HL-60/S4 (cell line): ENCODE data around the gene MAP3K3.

Source experiments
- in situ Hi-C: fragments of 300-500 bp; cut with MboI; formaldehyde crosslinking; loops from 2 replicates; pipeline ENCODE4 v1.14.3; 2022; ENCODE audit warnings: low sequenced_read_pairs

Gene MAP3K3

DNA sequence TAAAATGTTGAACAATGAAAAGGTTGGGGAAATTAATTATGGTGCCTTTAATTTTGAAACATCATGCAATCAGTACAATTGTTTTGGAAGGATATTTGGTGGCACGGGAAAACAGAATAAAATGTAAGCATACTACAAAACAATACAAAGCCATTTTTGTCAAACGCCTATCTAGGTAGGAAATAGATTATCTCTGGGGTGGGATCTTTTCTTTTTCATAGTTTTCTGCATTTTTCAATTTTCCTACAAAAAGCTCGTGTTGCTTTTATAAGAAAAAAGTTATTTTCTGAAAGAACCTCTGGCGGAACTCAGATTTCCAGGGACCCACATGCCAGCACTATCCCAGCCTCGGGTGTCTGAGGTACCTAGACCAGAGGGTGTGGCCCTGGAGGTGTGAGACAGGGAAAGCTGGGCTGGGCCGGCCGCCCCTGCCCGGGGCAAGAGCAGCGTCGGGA lies 961 bp upstream of the MAP3K3 start:
- in situ Hi-C loops = no loop called here

DNA sequence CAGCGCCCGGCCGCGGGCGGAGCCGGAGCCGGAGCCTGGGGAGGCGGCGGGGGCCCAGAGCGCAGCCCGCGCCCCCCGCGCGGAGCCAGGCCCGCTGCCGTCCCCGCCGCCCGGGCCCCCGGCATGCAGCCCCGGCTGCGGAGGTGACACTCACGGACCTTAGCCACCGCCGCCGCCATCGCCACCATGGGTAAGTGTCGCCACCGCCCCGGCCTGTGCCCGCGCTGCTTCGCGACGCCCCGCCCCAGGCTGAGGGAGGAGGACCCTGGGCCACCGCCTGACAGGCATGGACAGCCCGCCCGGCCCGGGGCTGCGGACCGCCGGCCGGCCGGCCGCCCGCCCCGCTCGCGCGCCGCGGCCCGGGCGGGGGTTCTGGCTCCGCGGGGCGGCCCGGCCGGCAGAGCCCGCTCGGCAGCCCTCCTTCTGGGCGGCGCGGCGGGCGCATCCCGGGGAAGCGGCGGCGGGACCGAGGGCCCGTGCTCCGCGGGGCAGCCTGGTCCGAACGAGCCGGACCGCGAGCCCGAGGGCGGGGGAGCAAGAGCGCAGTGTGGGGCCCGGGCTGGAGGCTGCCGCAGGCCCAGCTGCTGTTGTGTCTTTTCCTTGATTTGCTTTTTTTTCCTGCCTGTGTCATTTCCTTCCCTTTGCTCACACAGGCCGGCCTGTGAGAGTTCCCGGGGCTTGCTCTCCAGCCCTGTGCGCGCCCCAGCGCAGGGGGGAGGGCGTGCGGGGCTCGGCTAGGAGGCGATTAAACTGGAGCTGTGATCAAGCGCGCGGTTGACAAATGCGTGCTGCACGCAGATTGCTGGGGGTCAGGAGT lies 565 bp downstream of the MAP3K3 start:
- in situ Hi-C loops = no loop called here

DNA sequence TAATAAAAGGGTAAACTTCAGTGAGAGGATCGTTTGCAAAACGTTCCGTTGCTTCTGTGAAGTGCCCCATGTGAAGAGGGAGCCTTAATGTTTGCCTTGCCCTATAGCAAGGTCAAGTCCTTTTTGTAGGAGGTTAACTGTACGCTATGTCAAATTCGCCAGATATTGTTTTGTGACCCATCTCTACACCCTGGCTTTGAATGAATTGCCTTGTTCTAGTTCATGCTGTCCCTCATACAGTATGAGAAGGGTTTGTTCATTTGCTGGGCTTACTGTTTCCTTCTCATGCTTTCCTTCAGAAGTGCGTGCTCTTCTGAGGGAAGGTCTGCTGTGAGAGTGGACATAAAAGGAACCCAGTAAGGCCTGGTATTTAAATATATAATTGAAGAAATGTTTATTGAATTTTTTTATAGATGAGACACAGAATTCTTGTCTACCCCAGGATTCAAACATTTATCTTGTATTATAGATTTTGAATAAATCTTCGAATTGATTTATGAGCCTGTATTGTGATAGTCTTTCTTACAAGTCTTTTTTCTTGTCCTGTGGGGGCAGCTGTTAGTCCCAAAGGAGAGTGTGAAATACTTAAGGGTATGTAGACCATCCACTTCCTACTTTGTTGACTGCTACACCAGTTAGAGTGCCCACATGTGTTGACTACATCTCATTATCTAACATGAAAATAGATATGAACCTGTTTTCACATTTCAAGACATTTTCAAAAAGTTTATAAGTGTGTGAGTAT lies 1.7 kb downstream of the MAP3K3 start:
- in situ Hi-C loops = no loop called here

DNA sequence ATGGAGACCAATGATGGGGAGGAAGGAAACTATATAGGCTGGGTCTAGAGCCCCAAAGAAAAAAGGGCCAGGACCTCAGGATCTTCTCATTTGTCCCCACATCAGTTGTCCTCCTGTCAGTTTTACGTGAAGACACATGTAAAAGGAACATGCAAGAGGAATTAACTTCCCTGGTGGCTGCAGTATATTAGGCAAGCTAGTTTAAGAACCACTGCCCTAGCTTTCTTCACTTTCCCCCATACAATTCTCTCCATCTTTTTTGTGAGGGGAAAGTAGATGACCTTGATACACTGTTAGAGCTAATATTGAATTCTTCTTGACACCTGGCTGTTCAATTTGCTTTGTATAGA lies 2.3 kb downstream of the MAP3K3 start:
- in situ Hi-C loops = no loop called here

DNA sequence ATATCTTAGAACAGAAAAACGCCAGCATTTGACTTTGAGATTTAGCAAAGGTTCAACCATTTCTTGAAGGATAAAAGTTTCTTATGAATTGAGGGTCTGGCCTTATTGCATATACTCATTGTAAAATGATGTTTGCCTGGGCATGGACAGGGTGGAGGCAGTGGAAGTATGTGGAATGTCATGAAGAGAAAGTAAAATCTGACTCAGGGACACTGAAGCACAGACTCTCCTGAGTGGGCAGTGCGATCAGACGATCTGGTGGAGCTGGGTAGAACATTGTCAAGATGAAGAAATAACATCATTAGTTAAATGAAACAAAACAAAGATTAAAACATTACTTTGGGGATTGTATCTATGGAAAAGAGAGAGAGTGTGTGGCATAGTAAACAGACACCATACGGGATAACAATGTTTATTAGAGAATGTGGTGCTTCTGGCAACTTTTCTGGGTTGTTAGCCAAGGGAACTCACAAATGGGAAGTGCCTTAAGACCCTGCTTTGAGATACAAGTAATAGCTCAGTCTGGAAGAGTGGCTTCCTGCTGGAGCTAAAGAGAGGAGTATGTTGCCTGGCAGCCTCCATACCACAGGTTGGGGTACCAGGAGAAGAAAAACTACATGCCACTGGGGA lies 4.4 kb downstream of the MAP3K3 start:
- in situ Hi-C loops = no loop called here

DNA sequence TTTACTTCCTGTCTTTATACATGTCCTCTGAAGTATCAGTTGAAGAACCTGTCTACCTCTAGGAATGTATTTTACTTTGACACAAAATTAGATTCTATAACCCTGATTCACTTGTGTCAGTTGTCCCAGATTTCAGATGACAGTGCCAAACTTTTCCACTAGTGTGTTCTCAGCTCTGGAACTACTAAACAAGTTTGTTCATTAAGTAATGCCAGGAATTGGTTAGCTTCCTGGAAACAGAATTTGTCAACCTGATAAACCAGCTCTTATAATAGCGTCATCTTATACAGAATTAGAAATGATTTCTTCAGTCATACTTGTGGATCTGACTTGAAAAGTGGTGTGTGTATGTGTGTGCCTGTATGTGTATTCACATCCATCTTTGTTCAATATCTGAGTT lies 7.4 kb downstream of the MAP3K3 start:
- in situ Hi-C loops = no loop called here

DNA sequence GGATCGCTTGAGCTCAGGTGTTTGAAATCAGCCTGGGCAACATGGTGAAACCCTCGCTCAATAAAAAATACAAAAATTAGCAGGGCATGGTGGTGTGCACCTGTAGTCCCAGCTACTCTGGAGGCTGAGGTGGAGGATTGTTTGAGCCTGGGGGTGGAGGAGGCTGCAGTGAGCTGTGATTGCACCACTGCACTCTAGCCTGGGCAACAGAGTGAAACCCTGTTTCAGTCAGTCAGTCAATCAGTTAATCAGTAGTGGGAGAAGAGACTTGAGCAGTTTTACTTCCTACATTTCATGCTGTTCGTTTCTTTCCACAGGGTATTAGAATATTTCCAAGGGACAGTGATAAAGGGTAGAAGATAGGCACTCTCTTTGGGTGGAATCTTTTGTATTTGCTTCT lies 8.8 kb downstream of the MAP3K3 start:
- in situ Hi-C loops = no loop called here

DNA sequence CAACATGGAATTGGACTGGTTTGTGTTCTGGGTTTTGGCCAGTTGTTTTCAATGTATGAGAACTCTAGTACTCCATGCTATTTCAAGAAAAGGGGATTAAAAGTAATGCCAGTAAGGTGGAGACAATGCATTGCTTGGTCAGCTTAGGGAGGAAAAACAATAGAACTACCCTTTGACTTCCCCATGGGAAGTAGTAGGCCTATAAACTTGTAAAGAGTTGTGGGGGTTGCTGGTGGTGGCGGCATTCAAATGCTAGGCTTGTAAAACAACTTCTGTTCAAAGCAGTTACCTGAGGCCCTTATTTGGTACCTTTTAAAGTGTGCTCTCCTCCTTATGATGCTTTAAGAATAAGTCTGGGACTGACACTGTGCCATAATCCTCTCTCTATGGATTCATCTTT lies 9.4 kb downstream of the MAP3K3 start:
- in situ Hi-C loops = no loop called here

DNA sequence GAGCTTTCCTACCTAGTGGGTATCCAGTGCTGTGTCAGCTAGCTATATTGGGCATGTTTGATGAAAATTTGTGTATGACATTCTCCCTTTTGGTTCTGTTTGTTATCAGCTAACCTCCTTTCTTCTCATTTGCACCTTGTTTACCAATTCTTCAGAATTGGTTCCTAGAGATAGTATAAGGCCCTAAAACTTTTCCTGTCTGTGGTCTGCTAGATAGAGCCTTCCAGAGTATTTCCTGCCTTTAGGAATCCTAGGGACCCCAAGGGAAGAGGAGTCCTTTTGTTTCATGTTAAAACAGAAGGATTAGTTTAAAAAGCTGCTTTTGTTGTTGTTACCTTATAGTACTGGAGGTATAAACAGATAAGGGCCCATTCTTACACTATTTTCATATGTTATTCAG lies 11.5 kb downstream of the MAP3K3 start:
- in situ Hi-C loops = no loop called here

DNA sequence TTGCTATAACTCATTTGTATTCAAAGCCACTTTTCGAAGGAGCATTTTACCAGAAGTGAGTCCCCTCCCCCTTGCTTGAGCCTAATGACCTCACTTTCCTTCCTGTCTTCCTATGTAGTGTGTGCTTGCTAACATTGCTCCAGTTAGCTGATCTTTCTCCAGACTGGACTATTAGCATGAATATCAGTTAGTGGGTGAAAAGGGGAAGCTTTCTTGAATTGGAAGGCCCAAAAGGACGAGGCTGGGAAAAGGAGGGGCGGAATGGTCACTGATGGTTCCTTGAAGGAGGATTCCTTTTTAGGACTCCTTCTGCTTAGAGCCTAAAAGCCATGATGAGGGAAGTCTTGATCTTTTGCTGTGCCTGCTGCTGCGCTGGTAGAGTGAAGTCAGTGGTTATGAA lies 11.9 kb downstream of the MAP3K3 start:
- in situ Hi-C loops = no loop called here

DNA sequence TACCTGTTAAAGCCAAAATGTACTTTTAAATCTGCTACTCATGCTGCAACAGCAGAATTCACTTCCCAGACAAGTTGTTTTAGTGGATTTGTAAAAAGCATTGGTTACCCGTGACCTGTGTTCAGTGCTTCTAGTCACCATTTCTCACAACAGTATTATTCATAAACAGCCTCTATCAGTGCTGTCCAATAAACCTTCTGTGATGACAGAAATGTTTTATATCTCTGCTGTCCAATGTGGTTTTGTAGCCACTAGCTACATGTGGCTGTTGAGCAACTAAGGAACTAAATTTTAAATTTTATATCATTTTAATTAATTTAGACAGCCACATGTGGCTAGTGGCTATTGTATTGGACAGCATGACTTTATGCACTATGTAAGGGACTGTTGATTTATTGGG lies 12.6 kb downstream of the MAP3K3 start:
- in situ Hi-C loops = no loop called here

DNA sequence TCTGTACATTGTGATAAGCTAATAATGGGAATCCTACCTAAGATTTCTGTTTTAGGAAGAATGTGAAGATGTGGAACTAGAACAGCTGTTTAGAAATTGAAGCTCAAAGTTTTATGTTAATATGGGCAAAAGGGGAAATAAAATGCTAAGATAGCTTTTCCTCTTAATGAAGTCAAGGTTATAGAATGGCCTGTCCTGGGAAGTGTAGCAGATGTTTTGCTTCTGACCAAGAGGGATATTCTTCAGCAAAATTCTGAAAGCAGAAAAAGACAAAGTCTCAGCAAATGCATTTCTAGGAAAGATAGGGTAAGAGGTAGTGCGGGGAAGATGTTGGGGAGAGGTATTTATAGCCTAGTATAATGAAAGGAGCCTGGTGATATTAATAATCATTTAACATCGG lies 13.1 kb downstream of the MAP3K3 start:
- in situ Hi-C loops = no loop called here

DNA sequence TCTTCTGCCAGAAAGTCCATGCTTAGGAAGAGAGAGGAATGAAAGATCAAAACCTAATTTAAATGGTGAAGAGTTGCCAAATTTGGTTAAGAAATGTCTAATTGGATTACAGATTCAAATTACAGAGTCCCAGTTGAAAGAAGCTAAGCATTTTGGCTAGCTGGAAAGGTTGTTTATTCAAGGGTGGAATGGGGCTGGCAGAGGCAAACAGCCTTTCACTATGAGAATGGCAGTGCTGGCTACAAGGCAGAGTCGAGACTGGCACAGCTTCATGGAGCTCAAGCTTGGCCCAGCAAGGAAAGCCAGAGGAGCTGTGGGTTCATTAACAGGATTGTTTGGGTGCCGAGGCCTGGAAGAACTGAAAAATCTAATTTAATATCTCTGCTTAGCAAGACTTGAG lies 13.6 kb downstream of the MAP3K3 start:
- in situ Hi-C loops = no loop called here

DNA sequence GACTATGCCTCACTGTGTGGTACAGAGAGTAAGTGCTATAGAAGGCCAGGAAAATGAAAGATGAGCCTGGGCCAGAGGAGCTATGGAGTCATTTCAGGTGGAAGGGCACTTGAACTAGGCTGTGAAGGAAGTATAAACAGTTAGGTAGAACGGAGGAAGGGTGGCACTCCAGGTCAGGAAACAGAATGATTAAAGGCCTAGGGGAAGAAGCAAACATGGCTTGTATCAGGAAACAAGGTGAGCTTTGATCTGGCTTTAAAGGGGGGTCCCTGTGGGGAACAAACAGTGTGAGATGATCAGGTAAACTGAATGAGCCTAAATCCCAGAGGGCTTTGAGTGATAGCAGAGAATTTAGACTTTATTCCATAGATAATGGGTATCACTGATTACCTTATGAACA lies 16.9 kb downstream of the MAP3K3 start:
- in situ Hi-C loops = no loop called here

DNA sequence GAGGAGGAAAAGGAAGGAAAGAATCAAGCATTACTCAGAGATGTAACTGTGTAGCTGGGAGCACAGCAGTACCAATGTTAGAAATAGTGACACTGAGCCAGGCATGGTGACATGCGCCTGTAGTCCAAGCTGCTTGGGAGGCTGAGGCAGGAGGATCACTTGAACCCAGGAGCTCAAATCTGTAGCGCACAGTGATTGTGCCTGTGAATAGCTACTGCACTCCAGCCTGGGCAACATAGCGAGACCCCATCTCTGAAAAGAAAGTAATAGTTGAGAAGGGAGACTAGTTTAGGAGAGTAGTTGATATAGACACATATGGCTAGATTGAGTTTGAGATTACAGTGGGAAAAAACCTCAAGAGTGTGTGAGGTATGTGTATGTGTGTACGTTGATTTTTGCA lies 17.8 kb downstream of the MAP3K3 start:
- in situ Hi-C loops = no loop called here

DNA sequence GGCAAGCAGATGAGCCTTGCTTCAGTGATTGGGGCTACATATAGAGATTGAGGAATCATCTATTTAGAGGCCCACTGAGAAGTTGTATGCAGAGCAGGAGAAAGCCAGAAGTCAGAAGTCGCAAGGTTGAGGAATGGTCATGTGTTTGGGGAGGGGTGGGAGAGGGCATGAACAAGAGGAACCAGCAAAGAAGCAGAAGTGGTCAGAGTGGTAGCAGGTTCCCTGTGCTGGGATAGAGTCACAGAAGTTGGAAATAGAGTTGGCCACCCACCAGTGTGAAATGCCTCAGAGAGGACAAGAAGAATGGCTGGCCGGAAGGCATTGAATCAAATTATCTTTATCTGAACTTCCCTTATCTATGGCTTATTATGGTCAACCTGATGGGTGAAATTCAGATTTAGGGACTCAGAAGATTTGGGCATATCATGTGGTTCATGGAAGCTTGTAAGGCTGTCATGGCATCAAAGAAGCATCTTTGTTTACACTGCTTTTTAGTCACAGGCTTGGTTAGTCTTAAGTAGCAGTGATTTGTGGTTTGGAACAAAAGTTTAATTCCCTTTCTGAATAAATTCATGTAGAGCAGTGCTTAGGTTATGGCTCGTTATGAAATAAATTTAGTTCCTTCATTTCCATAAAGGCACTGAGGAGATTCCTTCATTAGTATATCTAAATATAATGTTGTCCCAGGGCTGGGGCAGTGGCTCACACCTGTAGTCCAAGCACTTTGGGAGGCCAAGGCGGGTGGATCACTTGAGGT lies 19.7 kb downstream of the MAP3K3 start:
- in situ Hi-C loops = no loop called here

DNA sequence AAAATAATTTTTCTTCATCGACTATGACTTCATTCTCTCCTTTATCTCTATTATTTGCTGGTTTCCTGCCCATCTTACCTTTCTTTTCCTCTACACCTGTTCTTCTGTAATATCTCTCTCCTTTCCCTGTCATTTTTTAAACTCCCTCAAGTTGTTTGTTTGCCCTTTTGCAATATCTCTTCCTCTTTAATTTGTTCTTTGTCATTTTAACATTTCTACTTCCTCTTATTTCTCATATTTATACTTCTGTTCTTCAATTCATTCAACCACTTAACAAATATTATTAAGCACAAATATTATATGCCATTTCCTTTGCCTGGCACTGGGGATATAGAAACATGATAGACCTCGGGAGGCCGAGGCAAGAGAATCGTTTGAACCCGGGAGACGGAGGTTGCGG lies 22.6 kb downstream of the MAP3K3 start:
- in situ Hi-C loops = no loop called here

DNA sequence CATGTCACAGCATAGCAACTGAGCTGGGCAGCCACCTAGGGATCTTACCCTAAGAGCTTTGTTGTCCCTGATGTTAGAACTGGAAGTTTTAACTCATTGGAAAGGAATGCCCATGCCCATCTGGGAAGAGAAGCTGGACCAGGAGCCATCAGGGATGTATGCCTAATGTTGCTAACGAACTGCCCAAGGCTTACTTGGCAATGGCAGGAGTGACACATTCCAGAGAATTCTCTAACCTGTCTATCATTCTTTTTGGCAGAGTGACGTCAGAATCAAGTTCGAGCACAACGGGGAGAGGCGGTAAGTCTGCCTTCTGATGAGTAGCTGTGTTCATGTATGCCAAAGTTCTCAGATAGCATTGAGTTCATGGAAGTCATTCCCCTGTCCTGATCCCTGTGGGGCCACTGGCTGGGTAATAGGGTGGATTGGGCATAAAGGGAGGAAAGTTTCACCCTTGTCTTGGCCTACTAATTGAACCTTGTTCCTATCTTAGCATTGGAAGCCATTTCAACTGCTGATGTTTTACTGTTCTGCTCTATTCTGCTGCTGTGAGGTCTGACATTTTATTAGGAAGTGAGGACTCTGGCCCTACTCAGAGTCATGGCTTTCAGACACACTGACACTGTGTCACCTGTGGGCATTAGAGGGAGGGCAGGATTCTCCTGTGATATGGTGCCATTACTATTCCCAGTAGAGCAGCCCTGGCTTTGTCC lies 23.7 kb downstream of the MAP3K3 start:
- in situ Hi-C loops = no loop called here

DNA sequence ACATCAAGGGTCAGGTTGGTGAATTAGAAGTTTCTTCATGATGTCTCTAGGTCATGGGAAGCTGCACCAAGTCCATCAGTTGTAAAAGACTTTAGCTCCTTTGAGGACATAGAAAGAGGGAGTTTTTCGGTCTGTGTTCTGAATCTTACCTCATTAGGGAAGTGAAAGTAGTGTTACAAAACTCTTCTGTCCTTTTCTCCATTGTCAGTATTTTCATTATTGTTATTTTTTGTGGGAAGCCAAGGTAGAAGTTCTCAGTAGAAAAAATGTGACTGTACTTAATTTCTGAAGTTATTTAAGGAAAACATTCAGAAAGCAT lies 24.2 kb downstream of the MAP3K3 start:
- in situ Hi-C loops = no loop called here

DNA sequence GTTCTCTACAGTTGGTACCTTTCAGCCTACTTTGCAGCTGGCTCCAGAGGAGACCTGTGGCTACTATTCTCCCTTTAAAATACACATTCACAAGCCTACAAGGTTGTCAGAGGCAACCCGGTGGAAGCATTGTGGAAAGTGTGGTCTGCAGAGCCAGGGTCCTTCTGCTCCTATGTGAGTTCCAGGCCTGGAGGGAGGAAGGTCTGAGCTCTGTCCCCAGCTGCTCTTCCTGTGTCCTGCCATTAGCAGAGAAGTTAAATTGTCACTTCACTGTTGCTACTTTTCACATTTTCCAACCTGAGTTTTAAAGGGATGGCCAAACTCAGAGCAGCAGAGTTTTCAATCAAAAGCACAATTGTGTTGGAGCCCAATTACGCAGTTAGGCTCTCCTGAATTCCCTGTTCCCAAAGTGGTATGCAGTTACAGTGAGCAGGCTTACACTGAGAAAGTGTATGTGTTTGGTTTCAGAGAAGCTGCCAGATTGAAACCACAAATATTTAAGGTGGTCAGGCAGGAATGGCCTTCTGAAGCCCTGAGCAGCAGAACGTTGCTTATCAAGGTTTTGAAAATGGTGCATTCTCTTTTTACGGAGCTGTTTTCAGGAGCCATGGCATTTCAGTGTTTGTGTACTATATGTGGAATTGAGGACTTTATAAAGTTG lies 25.0 kb downstream of the MAP3K3 start:
- in situ Hi-C loops = no loop called here
